Heart left ventricle (tissue), 16 donors: ENCODE data around the gene AKAP13. TPM values are rescaled to one million over a fixed set of nuclear protein-coding genes. Genes with fewer than 3 reads are reported as not detected.

Source experiments
- ATAC-seq, 4 donors: fragments of 200-7000 bp; cut with Tn5 transposase; one replicate each; pipeline ENCODE4 v1.9.1; 2020 to 2022; ENCODE audit warnings: moderate library complexity in 4 of 4, mild to moderate bottlenecking in 3 of 4, moderate number of reproducible peaks in 1 of 4
- DNase-seq, 5 donors: peaks; one replicate each; pipeline ENCODE4 v3.0.0-alpha.2; 2020
- H3K27ac ChIP-seq, 12 donors: fragments of 200-600 bp; sonication (generic) in 4 of 12; one replicate each; pipeline versions ENCODE4 v1.5.0 to v1.8.0; 2016 to 2022; ENCODE audit warnings: mild to moderate bottlenecking in 2 of 12
- H3K27me3 ChIP-seq, 9 donors: fragments of 200-600 bp; sonication (generic) in 2 of 9; one replicate each; pipeline versions ENCODE4 v1.5.1 to v1.8.0; 2016 to 2022; ENCODE audit warnings: mild to moderate bottlenecking in 3 of 9
- H3K36me3 ChIP-seq, 9 donors: fragments of 200-600 bp; sonication (generic) in 2 of 9; one replicate each; pipeline versions ENCODE4 v1.5.0 to v1.8.0; 2018 to 2022; ENCODE audit warnings: mild to moderate bottlenecking in 2 of 9
- H3K4me1 ChIP-seq, 12 donors: fragments of 200-600 bp; sonication (generic) in 4 of 12; one replicate each; pipeline versions ENCODE4 v1.5.0 to v1.8.0; 2016 to 2022; ENCODE audit warnings: mild to moderate bottlenecking in 3 of 12
- H3K4me3 ChIP-seq, 12 donors: fragments of 200-600 bp; sonication (generic) in 4 of 12; one replicate each; pipeline versions ENCODE4 v1.5.0 to v1.8.0; 2017 to 2022; ENCODE audit warnings: mild to moderate bottlenecking in 9 of 12, moderate library complexity in 4 of 12
- H3K9me3 ChIP-seq, 12 donors: fragments of 200-600 bp; sonication (generic) in 4 of 12; one replicate each; pipeline versions ENCODE4 v1.5.0 to v1.8.0; 2016 to 2022; ENCODE audit warnings: mild to moderate bottlenecking in 1 of 12
- POLR2A ChIP-seq, 2 donors: fragments of 450-650 bp; IDR thresholded peaks; one replicate each; pipeline ENCODE4 v1.6.1; 2017; ENCODE audit warnings: antibody characterized with exemption in 2 of 2, mild to moderate bottlenecking in 2 of 2, moderate library complexity in 2 of 2
- WGBS, 4 donors: extraction: QIAGEN DNeasy Blood & Tissue Kit in 2 of 4; methylation state at CpG; one replicate each; pipeline versions ENCODE4 v1.1.5 to v1.1.7; 2013 to 2018; 5-methylcytosine and 5-hydroxymethylcytosine counted together
- intact Hi-C, 10 donors: fragments of 100-400 bp; cut with DNase I; formaldehyde crosslinking; loops; one replicate each; pipeline versions ENCODE4 v1.11.1 to v1.14.2; 2022
- polyA plus RNA-seq, 2 donors: library from polyadenylated mRNA; stranded (reverse); fragments of 200-250 nt; gene quantifications; one replicate each; pipeline ENCODE4 v1.2.3, GENCODE V29; 2013
- total RNA-seq, 9 donors: library from RNA; depleted of rRNA in 2 of 9; stranded (reverse); fragments of >200 nt in 2 of 9; fragmentation: NEBNext Ultra II Directional in 3 of 9; extraction: Animal tissue kit (Norgen Biotek cat#: 25700) in 3 of 9; gene quantifications; one replicate each; pipeline versions ENCODE4 v1.1.0 to v1.2.4, GENCODE V29; 2016 to 2023
- TF ChIP-seq, protein P1 (sequence below), 12 donors: fragments of 200-600 bp; sonication (generic) in 4 of 12; IDR thresholded peaks; one replicate each; pipeline versions ENCODE4 v1.5.0 to v1.8.0; 2018 to 2022; ENCODE audit warnings: antibody characterized with exemption in 12 of 12, mild to moderate bottlenecking in 5 of 12
- donor health status: ischemic (EF 13 %, LVEDD 7.1; RV severe dilation, severe dysfunction).
- donor health status: healthy with polysubstance abuse.
- donor health status: DM: no; HTN: yes; CAD: no.
- donor health status: DM: no; HTN: no; CAD: no.
- donor health status: ischemic (EF 25% LVEDD 6.9; RV normal size, moderate dysfunction).
- donor health status: ischemic (EF 25% LVEDD 5.7; RV mildly dilated, moderate dysfunction).
- donor health status: healthy.
- donor health status: DM: yes; HTN: yes; CAD: no.
- donor health status: ischemic (EF 35%, LVEDD 5.7; RV mildly dilated, moderate dysfunction).
- donor health status: nonischemic (EF 11% LVEDD 7.7; RV severe dilation, severe dysfunction).
- donor health status: DM: yes; HTN: yes; CAD: no.
- donor health status: PGD.
- donor health status: ischemic (EF 29% LVEDD 5.4; RV normal size, mild dysfunction).
- donor health status: nonischemic (EF 23%, LVEDD 6.1; RV moderate dilation, normal function).

AKAP13 gene
- total and polyA plus RNA-seq, 11 donors, result 124 to 598 (median 340) TPM

DNA sequence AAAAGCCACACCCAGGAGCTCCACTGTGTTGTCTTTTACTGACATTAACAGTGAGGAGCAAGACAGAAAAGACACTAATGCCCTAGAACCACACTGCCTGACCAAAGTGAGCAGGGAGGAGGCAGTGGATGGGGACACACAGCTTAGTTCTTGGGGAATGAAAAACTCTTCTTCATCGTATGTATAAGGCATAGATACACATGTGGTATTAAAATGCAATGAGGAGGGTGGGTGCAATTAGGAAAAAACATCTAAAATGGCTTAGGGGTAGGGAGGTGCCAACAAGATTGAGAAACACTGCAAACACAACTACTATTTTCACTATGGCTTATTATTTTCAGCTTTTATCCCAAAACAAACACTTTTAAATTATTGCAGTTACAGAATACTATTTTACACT is 398.8 kb downstream of the AKAP13 start:
- no peak overlapping the region for H3K4me3 ChIP-seq
- no peak overlapping the region for H3K27ac ChIP-seq
- 95 to 98% (median 97%) methylated on average over 1 of the region's 1 CpG for WGBS, 4 donors
- H3K4me1 ChIP-seq, result peaks cover 0 to 44% (median 19%) of the 10 kb centered on the region in 12 donors
- H3K36me3 ChIP-seq, result no peaks in the 10 kb centered on the region
- no peaks in the 10 kb centered on the region for H3K27me3 ChIP-seq
- no peaks in the 10 kb centered on the region for H3K9me3 ChIP-seq
- DNase-seq (no peak), ATAC-seq (no peak)
- intact Hi-C loops, result no loop called here
- no peak for TF ChIP-seq POLR2A (IDR thresholded peaks at IDR 0.05)
- TF ChIP-seq, protein P1, sequence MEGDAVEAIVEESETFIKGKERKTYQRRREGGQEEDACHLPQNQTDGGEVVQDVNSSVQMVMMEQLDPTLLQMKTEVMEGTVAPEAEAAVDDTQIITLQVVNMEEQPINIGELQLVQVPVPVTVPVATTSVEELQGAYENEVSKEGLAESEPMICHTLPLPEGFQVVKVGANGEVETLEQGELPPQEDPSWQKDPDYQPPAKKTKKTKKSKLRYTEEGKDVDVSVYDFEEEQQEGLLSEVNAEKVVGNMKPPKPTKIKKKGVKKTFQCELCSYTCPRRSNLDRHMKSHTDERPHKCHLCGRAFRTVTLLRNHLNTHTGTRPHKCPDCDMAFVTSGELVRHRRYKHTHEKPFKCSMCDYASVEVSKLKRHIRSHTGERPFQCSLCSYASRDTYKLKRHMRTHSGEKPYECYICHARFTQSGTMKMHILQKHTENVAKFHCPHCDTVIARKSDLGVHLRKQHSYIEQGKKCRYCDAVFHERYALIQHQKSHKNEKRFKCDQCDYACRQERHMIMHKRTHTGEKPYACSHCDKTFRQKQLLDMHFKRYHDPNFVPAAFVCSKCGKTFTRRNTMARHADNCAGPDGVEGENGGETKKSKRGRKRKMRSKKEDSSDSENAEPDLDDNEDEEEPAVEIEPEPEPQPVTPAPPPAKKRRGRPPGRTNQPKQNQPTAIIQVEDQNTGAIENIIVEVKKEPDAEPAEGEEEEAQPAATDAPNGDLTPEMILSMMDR (IDR thresholded peaks at IDR 0.05), result no peak

DNA sequence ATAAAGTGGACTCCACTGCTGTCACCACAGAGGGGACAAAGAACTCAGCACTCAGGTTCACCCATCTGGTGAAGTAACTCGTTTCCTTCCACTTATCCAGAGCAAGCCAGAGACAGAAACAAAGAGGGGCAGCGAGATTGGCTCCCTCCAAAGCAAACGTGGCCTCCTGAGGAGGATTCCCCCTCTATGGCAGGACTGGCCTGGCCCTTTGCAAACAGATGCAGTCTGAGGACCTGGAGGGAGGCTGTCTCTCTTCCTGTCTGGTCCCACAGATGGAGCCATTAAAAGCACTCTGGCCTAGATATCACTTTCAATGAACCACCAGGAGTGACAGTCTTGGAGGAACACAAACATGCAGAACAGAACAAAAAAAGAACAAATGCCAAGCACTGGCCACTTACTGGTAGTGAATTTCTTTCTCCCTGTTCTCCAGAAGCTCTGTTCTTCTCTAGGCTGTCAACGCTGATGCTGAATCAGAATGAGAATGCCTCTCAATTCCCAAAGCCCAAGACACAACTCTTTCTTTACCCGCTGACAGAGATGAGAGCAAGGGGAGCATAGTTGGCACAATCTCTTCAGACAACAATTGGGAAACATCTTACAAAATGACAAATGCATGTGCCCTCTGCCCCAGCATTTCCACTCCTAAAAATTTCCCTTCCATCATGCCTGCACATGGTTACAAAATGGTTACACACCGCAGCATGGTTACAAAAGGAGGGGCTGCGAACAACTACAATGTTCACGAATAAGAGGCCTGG is 400.0 kb downstream of the AKAP13 start:
- H3K4me3 ChIP-seq, result no peak overlapping the region
- H3K36me3 ChIP-seq, result no peaks in the 10 kb centered on the region
- no peaks in the 10 kb centered on the region for H3K27me3 ChIP-seq
- intact Hi-C loops, result no loop called here
- DNase-seq (no peak), ATAC-seq (no peak)
- H3K27ac ChIP-seq, result no peak overlapping the region
- no peaks in the 10 kb centered on the region for H3K9me3 ChIP-seq
- no peak for TF ChIP-seq POLR2A (IDR thresholded peaks at IDR 0.05)
- TF ChIP-seq, protein P1 (IDR thresholded peaks at IDR 0.05), result no peak
- 71 to 78% (median 75%) methylated on average over 8 of the region's 8 CpGs for WGBS, 4 donors
- H3K4me1 ChIP-seq, result peaks cover 0 to 52% (median 23%) of the 10 kb centered on the region in 12 donors

GRCh38 chr15:85781099-85781498 is 400.7 kb downstream of the AKAP13 start:
- H3K27me3 ChIP-seq, result no peaks in the 10 kb centered on the region
- no peak overlapping the region for H3K4me3 ChIP-seq
- H3K9me3 ChIP-seq, result no peaks in the 10 kb centered on the region
- TF ChIP-seq, protein P1 (IDR thresholded peaks at IDR 0.05), result no peak
- no peak for TF ChIP-seq POLR2A (IDR thresholded peaks at IDR 0.05)
- intact Hi-C loops, result no loop called here
- 66 to 91% (median 84%) methylated on average over 6 to 7 of the region's 7 CpGs for WGBS, 4 donors
- H3K27ac ChIP-seq, result no peak overlapping the region
- DNase-seq (no peak), ATAC-seq (no peak)
- H3K36me3 ChIP-seq, result no peaks in the 10 kb centered on the region
- H3K4me1 ChIP-seq, result peaks cover 6 to 59% (median 30%) of the 10 kb centered on the region in 12 donors

GRCh38 chr15:85782064-85782463 is 401.7 kb downstream of the AKAP13 start:
- H3K9me3 ChIP-seq, result no peaks in the 10 kb centered on the region
- no peak overlapping the region for H3K27ac ChIP-seq
- TF ChIP-seq POLR2A (IDR thresholded peaks at IDR 0.05), result no peak
- TF ChIP-seq, protein P1 (IDR thresholded peaks at IDR 0.05), result no peak
- H3K36me3 ChIP-seq, result no peaks in the 10 kb centered on the region
- ATAC-seq, result no peak
- WGBS, 4 donors, result 80 to 88% (median 84%) methylated on average over 6 of the region's 6 CpGs
- peaks cover 9 to 64% (median 36%) of the 10 kb centered on the region in 12 donors for H3K4me1 ChIP-seq
- intact Hi-C loops, result no loop called here
- no peaks in the 10 kb centered on the region for H3K27me3 ChIP-seq
- no peak overlapping the region for H3K4me3 ChIP-seq
- DNase-seq, result no peak
